ENCODE data around the gene BMP7.
"Not testable (repeated sequence)": the region's sequence is repeated elsewhere in the genome, so short reads cannot be mapped to it uniquely, and the experiment has no call there.

Gene BMP7

GRCh38 chr20:57265336-57265996 is 975 bp downstream of the BMP7 start:
- no peak for DNase-seq (ENCODE audit: low read depth)

GRCh38 chr20:57264908-57265335 is 1.5 kb downstream of the BMP7 start:
- not testable (repeated sequence) for DNase-seq (ENCODE audit: low read depth)

- no peak for DNase-seq (ENCODE audit: low read depth)
Measured at GRCh38 chr20:57263801-57264792, 2.3 kb downstream of the BMP7 start.

GRCh38 chr20:57262784-57263609 is 3.4 kb downstream of the BMP7 start:
- DNase-seq (ENCODE audit: low read depth) = no peak

- DNase-seq (ENCODE audit: low read depth) = no peak
Measured at GRCh38 chr20:57262301-57262700, 4.1 kb downstream of the BMP7 start.

GRCh38 chr20:57261457-57262251 is 4.8 kb downstream of the BMP7 start:
- DNase-seq (ENCODE audit: low read depth) = no peak

GRCh38 chr20:57260934-57261333 is 5.5 kb downstream of the BMP7 start:
- DNase-seq (ENCODE audit: low read depth) = no peak

GRCh38 chr20:57259938-57260921 is 6.2 kb downstream of the BMP7 start:
- no peak for DNase-seq (ENCODE audit: low read depth)

GRCh38 chr20:57259121-57259937 is 7.1 kb downstream of the BMP7 start:
- DNase-seq (ENCODE audit: low read depth) = no peak

GRCh38 chr20:57257701-57258453 is 8.6 kb downstream of the BMP7 start:
- DNase-seq (ENCODE audit: low read depth) = no peak

- DNase-seq (ENCODE audit: low read depth) = no peak
Measured at GRCh38 chr20:57256908-57257307, 9.5 kb downstream of the BMP7 start.

GRCh38 chr20:57256205-57256604 is 10.2 kb downstream of the BMP7 start:
- no peak for DNase-seq (ENCODE audit: low read depth)

GRCh38 chr20:57255183-57255582 is 11.3 kb downstream of the BMP7 start:
- DNase-seq (ENCODE audit: low read depth) = no peak

GRCh38 chr20:57252559-57253162 is 13.8 kb downstream of the BMP7 start:
- no peak for DNase-seq (ENCODE audit: low read depth)

GRCh38 chr20:57251949-57252348 is 14.5 kb downstream of the BMP7 start:
- no peak for DNase-seq (ENCODE audit: low read depth)

GRCh38 chr20:57251344-57251743 is 15.1 kb downstream of the BMP7 start:
- no peak for DNase-seq (ENCODE audit: low read depth)

- DNase-seq (ENCODE audit: low read depth) = no peak
Measured at GRCh38 chr20:57250607-57251343, 15.7 kb downstream of the BMP7 start.
